ENCODE results near the gene ITFG2. TPM values are rescaled to one million over a fixed set of nuclear protein-coding genes. Genes with fewer than 3 reads are reported as not detected.

Gene ITFG2
- total and polyA plus RNA-seq, 2 of the 13 experiments (the other 11 are each of a cell fraction or from before 2014, with no cell fraction given) = 14.8 to 15.5 TPM

- H4K20me1 ChIP-seq (ENCODE audit: insufficient read depth, low read length) = peaks cover 4% of the 10 kb centered on the region; the same call in 1 of the 2 replicates
- H3K79me2 ChIP-seq (ENCODE audit: insufficient read depth, low read length) = peaks cover 12% of the 10 kb centered on the region
- ATAC-seq = no peak
- no peak overlapping the region for H3K4me3 ChIP-seq (replicated peaks in 1 of 3; ENCODE audit: insufficient read depth in 1 of 3, low read depth in 2 of 3, low read length in 3 of 3)
- ChIA-PET CTCF (ENCODE audit: low intra/inter-chr PET ratio, low total read pairs) (no interaction called here), POLR2A (no interaction called here)
- H3K4me1 ChIP-seq (ENCODE audit: insufficient read depth, low read length) = peaks cover 14% of the 10 kb centered on the region
- no peaks in the 10 kb centered on the region for H3K9me3 ChIP-seq (ENCODE audit: low read length)
- peaks cover 41 to 90% of the 10 kb centered on the region in 2 experiments for H3K36me3 ChIP-seq (replicated peaks in 1 of 2; ENCODE audit: control insufficient read depth in 1 of 2, insufficient read depth in 2 of 2, low read length in 2 of 2)
- FAIRE-seq = no peak
- DNase-seq (ENCODE audit: low spot score) = no peak
- no peak overlapping the region for H3K4me2 ChIP-seq (ENCODE audit: low read depth, low read length)
- H3K27ac ChIP-seq (ENCODE audit: extremely low read length, insufficient read depth, low read length) = no peak overlapping the region
- BruUV-seq (replicated peaks) = no TSS peak
- TF ChIP-seq NFATC3 (CRISPR knock-in tag; IDR thresholded peaks at IDR 0.05) (no peak), TEAD2 (CRISPR knock-in tag; IDR thresholded peaks at IDR 0.05) (no peak), ZNF615 (CRISPR knock-in tag; IDR thresholded peaks at IDR 0.05; ENCODE audit: borderline replicate concordance) (no peak), BATF2 (CRISPR knock-in tag; IDR thresholded peaks at IDR 0.05) (no peak), ZNF496 (CRISPR knock-in tag; IDR thresholded peaks at IDR 0.05; ENCODE audit: insufficient replicate concordance) (no peak), ZNF350 (CRISPR knock-in tag; IDR thresholded peaks at IDR 0.05; ENCODE audit: borderline replicate concordance, low read depth) (no peak), ELF3 (CRISPR knock-in tag; IDR thresholded peaks at IDR 0.05) (no peak), PHF8 (CRISPR knock-in tag; IDR thresholded peaks at IDR 0.05) (no peak), YEATS2 (CRISPR knock-in tag; IDR thresholded peaks at IDR 0.05; ENCODE audit: borderline replicate concordance) (no peak), MYNN (CRISPR knock-in tag; IDR thresholded peaks at IDR 0.05; ENCODE audit: low read depth) (no peak), SP4 (CRISPR knock-in tag; IDR thresholded peaks at IDR 0.05) (no peak), ZNF646 (CRISPR knock-in tag; IDR thresholded peaks at IDR 0.05) (no peak), TAF1 (CRISPR knock-in tag; IDR thresholded peaks at IDR 0.05) (no peak), ZNF235 (CRISPR knock-in tag; IDR thresholded peaks at IDR 0.05; ENCODE audit: borderline replicate concordance) (no peak), ARNTL (CRISPR knock-in tag; IDR thresholded peaks at IDR 0.05) (no peak)
- TF ChIP-seq, protein P1, sequence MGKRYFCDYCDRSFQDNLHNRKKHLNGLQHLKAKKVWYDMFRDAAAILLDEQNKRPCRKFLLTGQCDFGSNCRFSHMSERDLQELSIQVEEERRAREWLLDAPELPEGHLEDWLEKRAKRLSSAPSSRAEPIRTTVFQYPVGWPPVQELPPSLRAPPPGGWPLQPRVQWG (CRISPR knock-in tag; IDR thresholded peaks at IDR 0.05; ENCODE audit: borderline replicate concordance, low read depth) = no peak
- TF ChIP-seq, protein P2, sequence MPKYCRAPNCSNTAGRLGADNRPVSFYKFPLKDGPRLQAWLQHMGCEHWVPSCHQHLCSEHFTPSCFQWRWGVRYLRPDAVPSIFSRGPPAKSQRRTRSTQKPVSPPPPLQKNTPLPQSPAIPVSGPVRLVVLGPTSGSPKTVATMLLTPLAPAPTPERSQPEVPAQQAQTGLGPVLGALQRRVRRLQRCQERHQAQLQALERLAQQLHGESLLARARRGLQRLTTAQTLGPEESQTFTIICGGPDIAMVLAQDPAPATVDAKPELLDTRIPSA (CRISPR knock-in tag; IDR thresholded peaks at IDR 0.05; ENCODE audit: borderline replicate concordance) = no peak
- intact Hi-C loops (cut with micrococcal nuclease; ENCODE audit: unreplicated experiment) = no loop called here
- 95% methylated on average over 12 of the region's 16 CpGs for WGBS (ENCODE audit: low lambda C conversion rate)
- no peak overlapping the region for H3K9ac ChIP-seq (ENCODE audit: insufficient read depth, low read depth, low read length)
- H2AFZ ChIP-seq (ENCODE audit: low read length) = no peak overlapping the region
- in situ Hi-C loops (cut with HindIII; ENCODE audit: extremely low pct_ligation_motif_present, low pct_unique_long_range_greater_than_20kb) = no loop called here
- H3K27me3 ChIP-seq (ENCODE audit: control insufficient read depth in 1 of 2, insufficient read depth in 2 of 2, low read length in 2 of 2) = no peaks in the 10 kb centered on the region
These were observed 11.3 kb upstream of the ITFG2 start for GRCh38 chr12:2801044-2801783.
